NCI-H2227 treated with DMSO at 0.1 percent for 48 hours (cell line): Measurements from ENCODE around the gene EBF3.

ENCODE experiments used
- DNase-seq: peaks from one replicate; lab custom pipeline; 2025; lab: John Stamatoyannopoulos, UW

EBF3 gene

DNA sequence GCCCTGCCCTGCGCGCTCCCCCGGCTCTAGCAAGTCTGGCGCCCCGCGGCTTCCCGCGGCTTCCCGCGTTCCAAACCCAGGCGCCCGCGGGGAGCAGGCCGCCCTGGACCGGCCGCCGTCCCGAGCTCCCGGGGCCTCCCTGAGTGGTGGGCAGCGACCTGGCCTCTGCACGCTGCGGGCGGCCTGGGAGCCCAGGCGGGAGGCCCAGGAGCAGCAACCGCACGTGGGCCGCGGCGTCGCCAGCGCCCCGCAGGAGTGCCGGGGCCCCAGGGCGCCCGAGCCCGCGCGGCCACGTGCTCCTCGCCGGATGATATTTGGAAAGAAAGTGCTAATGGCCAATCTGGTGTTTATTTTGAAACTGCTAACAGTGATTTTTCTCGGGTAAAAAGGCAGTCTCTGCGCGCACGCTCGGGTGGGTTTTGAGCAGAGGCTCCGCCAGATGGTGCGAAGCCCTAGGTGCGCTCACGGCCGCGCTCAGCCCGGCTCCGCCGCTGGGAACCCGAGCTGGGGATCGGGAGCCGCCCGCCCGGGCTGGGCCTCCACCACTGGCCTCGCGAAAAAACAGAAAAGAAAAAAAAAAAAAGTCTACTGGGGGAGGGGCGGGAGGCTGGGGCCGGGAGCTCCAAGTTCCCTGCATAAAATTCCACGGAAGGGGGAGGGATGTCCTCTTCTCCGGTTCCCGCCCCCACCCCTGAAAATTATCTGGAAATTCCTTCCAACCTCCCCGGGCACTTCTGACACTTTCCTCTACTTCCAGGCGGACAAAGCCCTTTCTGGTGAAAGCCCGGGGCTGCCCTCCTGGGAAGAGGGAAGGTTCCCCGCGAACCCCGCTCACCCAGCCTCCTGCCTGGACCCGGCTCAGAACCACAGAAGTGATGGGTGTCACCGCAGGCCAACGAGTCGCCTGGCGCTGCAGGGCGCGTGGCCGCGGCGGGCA, 4.3 kb downstream of the EBF3 start:
- no peak for DNase-seq

DNA sequence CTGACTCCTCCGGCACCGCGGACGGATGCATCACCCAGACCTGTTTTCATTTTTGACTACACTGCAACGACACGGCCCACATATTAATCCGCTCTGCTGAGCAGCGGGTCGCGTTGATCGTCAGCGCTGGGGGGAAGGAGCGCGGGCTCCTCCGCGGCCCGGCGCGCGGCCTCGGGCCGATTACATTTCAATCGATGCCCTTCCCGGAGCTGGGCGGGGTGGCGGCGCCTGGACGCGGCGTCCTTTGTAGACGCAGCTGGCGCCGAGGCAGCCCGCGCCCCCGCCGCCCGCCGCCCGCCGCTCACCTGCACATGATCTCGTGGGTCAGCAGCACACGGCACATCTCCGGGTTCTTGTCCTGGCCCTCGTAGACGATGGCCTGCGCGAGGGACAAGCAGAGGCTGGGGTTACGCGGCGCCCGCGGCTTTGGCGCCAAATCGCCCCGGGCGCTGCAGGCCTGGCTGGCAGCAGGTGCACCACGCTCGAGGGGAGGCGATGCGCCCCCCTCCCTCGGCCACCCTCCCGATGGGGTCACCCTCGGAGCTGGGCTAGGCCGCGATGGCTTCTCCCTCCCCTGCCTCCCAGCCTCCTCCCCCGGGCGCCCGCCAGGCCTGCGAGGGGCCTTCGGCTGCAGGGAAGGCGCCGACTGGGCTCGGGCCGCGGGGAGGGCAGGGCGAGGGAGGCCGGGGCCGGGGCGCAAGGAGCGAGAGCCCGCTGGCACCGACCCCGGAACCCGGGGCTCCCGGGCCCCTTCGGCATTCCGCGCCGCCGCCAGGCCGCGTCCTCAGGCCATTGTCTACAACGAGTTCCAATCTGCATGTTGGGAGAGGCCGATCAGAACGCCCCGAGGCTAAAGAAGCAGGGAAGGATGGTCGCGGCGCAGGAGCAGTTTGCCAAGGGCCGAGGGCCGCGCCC, 5.2 kb downstream of the EBF3 start:
- DNase-seq: no peak

DNA sequence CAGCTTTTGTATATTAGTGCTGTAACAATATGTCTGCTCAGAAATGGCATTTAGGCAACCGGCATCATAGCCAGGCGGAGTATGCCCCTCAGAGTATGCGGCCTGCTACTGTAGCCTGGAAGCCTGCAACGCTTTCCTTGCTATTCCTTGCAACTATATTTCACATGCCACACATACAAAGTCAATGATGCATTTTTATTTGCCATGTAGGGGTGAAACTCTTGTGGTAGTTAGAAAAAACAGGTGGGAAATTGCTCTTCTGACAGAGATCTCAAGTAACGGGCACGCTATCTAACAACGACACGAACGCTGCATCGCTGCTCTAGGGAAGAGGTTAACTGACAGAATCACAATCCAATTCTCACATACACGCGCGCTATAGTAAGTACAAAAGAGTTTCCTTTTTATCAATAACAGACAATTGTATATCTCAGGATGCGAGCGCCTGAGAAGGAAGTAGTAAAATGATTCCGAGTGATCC, 5.9 kb downstream of the EBF3 start:
- no peak for DNase-seq

DNA sequence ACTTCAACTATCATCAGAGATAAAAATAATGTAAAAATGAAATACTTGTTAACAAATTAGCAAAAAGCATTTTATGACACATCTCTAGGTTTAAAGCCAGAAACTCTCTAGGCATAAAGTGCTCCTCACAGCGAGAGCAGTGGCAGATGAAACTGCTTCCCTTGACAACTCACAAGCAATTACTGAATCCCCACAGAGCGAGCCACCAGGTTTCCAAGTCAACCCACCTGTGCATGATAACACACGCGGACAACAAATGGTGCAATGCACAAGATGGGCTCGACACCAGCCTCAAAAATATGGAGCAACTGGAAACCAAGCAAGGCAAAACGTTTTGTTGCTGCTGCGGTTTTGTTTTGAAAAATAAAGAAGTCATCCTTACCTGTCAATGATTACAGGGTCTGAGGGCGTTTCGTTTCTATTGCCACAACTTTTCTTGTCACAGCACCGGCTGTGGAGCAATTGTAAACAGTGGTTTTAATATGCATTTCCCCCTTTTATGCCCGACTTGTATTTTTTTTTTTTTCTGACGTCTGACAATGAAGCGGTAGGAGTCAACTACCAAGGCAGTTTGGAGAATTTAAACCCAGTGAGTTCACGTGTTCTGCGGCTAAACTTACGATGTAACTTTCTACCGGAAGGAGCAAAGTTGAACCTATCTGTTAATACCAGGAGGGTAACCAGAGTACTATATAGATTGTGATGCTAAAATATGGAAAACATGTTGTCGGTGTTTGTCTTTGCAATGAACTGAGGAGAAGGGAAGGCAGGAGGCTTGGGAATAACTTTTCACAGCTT, 7.0 kb downstream of the EBF3 start:
- no peak for DNase-seq

DNA sequence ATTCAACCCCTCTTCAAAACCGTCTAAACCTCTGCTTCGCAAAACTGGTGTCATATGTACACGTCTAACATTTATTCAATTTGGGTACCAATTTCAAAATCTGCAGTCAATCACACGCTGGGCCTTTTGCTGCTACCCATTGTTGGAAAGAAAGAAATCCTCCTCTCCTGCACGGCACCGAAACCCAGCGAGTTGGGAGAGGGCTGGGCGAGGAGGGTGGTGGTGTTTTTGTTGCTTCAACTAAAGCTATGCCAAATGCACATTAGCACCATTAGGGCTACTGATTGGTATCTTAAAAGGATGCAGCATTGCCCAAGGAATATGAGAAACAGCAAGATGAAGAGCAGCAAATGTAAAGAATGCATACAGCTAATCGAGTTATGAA, 7.8 kb downstream of the EBF3 start:
- no peak for DNase-seq

DNA sequence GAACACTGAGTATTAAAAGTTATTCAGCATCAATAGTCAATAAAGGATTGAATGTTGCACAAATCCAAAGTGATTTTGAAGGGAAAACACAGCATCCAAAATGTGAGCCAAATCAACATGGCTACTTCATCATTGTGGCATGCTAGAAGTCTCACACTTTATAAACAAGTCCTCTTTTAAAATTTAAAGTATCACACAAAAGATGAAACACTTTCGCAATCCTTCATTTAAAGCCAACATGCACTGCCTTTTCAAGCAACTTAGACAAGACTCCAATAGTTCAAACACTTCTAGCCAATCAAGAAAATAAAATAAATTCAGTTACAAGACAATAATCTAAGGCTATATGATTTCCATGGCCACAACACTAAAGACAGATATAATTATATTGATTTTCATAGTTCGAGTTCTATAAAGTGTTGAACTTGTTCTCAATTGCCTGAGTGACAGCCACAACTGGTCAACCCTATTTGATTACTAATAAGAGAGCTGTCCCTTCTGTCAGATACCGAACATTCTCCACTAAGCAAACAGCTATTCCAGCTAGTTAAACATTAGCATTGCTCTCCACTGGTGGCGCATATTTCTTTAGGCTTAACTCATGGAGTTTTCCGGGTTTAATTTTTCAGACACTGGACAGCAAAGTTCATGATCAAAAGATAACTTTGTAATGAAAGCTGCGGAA, 8.3 kb downstream of the EBF3 start:
- no peak for DNase-seq

DNA sequence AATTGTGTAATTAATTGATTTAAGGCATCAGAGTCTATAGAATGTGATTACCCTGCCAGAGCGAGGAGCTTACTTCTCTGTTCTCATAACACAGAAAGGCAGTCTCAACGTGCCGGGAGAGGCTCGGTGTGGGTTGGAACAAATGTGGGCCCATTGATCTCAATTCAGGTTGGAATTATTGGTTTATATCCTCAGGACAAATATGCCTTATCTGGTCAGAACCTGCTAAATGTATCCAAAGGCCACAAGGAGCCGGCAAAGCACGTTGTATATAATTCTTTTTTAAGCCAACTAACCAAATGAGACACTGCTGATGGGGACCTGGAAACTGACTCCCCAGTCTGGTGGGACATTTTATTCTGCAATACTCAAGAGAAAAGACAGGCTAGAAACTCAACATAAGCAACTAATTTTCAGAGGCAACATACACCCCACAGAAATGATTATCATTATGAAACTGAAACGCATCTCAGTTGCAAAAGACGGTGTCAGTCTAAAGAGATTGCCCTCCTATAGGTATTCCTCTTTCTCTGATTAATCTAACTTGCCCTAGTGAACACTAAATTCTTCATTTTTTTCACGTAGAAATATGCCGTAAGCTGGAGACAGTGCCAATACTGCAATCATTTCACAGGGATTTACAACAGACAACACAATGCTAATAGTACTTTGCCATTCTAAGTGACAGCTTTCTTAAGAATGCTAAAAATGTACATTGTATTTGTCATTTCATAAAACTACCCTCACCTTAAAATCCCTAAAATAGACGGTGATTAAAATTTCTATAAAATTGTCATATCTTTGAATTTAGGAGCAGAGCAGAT, 9.4 kb downstream of the EBF3 start:
- DNase-seq: no peak

DNA sequence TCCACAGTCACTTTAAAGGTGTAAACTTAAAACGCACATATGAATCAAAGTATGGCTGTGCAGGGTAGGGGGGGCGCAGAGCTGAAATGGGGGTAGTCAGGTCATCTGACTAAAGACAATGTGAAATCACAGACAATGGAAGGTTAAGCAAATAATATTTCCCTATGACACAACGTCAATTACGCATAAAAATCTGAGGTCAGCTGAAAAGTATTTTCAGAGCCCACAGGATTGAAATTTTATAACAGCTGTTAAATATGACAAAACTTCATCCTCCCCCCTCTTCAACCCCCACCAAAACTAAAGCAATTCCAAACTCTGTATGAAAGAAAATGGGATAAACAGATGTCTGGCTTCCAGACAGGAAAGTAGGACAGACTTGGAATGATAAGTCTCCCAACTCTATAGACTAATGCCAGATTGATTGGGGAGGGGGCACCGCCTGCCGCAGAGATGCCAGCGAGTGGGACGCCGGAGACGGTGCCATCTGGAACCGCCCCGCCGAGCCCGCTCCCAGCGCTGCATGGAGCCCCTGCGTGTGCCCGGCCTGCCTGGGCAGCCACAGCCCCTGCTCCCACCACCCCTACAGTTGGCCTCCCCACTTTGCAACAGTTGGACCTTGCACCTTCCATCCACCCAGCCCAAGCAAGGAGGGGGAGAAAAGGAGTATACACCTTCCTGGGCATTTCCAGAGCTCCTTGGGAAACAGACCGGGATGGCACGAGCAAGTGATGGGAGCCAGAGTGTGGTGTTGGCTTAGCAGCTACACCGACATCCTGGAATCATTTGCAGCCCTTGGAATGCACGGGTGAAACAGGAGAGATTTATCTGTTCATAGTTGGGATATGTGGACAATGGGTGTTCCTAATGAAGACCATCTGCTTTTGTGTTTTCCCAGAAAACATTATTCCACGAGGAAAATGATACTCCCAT, 10.7 kb downstream of the EBF3 start:
- DNase-seq: no peak

DNA sequence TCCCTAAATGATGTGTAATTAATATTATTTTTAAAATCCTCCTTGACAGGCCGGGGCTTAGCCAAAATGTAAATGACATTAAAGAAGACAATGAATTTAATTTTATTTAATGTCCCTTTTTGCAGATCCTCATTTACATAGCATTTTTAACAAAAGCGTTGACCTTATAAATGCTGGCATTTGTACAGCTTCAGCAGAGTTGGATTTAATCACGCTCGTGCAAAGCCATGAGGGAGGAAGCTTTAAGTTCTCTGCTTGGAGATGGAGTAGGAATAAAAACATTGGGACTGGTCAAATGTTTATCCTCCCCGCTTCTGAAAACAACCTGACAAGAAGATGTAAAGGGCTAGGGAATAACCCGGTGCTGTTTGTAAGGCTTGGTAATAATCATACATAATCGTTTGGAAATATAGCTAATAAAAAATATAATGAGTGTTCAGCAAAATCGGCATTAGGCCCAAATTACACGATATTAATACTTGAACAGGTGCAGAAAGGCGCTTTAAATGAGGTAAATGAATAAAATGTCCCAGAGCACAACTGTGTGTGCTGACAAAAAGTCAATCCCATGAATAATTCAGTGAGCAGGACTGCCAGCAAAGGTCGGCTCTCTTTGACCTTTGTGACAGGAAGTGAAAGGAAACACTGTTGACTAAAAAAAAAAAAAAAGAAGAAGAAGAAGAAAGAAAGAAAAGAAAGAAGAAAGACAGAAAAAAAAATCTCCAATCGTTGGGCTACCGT, 11.5 kb downstream of the EBF3 start:
- no peak for DNase-seq

DNA sequence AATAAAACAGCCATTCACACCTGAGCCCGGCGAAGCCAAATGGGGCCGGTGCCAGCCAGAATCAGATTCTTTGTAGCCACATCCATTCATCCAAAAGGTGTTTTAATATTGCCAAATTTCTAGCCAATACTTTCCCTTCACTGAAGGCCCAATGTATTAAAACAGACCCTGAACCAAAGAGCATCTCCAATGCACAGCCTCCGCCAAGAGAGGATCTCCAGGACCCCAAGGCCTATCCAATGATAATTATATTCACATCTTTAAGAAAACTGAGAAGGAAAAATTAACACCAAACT, 12.2 kb downstream of the EBF3 start:
- DNase-seq: no peak

DNA sequence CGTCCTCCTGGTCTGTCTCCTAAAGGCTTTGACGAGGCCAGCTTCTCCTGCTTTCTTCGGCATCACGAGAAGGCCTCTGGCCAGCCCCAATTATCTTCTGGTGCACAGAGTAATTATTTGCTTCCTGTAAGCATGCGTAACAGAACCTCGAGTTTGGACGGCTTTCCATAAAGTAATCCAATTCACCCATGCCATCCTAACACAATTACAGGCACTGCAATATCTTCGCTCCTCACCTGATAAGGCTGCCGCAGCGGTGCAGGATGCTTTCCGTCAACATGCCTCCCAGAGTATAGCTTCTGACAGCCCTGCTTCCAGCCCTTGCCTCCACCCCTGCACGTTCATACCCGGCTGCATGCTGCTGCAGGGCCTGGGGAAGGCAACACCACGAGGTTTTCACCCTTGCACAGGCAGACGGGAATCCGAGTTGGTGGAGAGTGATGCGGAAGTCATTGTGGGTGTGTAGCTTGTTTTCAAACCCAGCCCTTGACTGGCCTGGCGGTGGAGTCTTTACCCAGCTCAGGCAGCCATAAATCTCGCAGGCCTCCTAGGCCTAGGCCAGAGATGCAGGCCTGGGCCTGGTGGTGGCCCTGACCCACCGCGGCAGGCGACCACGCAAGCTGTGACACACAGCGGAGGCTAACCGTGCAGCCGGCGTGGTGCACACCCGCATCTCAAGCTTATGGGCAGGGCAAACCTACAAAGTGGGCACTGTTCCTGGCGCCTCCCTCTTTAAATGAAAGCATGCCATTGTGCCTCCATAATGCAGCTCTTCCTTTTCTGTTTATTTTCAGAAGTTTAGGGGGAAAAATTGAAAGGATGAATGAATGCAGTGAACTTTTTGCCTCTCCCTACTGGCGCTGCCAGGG, 12.7 kb downstream of the EBF3 start:
- no peak for DNase-seq

DNA sequence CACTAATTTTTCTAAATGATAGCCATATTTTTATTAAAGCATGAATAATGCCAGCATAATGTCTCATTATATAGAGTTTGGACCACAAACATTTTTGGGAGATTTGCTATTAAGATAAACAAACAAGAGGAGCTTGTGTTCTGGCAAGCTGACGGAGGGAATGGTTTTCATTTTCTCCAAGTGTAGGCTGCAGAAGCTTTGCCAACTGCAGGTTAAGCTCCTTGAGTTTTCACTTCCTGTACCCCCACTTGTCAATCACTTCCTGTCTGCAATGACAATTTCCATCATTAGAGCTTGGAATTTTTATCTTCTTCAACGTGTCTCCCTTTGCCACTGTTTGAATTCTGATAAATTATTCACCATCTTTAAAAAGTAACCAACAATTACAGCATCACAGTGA, 13.4 kb downstream of the EBF3 start:
- no peak for DNase-seq

DNA sequence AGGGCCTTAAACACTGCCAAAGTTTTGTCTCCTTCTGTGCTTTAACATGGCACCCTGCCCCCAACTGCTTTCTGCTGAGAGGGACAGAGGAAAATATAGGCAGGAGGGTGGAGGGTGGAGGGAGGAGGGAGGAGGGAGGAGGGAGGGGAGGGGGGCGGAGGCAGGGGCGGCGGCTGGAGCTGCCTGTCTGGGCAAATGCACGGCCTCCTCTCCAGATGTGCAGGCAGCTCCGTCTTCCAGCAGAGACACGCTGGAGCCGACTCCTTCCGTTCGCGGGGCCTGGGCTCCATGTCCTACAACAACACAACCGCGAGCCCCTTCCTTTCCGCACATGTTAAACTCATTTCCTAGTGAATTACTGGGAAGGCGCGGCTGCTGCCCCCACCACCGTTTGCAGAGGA, 14.2 kb downstream of the EBF3 start:
- DNase-seq: no peak

DNA sequence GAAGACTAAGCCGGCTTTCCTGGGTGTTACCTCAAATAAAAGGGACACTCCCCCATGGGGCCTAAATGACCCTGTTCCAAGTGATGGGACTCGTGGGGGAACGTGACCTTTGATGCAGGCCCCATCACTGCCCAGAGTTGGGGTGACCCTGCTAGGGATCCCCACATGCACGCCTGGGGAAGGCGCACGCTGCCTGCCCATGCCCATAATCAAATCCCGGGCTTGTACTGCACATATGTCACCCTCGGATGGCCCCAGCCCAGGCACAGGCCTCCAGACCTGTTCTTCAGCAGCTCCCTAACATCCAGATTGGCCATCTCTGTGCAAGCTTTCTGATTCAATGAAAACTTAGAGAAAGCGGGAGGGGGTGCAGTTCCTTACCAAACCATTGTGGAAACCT, 14.7 kb downstream of the EBF3 start:
- no peak for DNase-seq

DNA sequence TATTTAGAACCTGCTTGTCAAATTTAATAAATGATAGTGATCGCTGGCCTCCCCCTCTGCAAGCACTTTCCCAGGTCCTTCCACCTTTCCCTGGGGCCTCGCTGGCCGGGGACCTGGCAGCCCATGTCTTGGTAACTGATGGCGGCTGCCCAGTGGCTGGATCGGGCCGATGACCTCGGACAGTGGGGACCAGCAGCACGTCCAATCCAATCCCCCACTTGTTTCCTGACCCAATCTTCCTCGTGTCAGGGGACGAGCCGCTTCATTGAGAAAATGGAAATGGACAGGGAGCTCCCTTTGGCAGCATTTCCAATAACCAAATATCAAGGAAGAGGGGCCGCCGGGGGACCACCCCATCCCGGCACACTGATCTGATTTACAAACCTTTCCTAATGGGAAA, 17.2 kb downstream of the EBF3 start:
- DNase-seq: no peak

DNA sequence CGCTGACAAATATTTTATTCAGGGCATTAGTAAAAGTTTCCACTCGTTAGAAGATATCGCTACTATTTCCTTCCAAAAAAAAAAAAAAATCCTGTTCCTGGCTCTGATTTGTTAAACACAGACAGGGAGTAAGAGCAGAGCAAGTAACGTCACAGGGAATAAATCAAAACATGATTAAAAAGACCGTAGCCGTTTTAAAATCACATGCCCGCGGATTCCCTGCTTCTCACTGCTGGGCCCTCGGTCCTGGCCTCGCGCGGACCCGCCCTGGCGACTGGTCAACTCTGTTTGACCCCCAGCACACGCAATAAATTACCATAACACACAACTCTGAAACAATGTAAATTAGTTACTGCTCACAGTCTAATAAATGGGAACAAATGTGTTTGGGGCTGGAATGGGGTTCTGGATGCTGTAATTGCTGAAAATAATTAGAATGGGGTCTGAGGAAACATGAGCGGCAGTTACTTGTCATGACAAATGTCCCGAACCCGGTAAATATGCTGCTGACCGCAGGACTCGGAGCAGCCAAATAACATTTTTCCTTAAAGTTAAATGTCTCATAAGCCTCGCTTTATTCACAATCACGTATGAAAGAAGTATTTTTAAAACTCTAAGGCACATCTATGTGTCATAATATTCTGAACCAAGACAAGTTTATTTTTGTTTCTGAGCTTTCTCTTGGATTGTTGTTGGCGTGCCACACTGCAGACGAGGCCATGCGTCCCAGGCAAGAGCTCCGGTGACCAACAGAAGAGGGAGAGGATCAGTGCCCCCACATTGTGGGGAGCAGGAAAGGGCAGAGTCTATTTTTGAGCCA, 17.9 kb downstream of the EBF3 start:
- no peak for DNase-seq

DNA sequence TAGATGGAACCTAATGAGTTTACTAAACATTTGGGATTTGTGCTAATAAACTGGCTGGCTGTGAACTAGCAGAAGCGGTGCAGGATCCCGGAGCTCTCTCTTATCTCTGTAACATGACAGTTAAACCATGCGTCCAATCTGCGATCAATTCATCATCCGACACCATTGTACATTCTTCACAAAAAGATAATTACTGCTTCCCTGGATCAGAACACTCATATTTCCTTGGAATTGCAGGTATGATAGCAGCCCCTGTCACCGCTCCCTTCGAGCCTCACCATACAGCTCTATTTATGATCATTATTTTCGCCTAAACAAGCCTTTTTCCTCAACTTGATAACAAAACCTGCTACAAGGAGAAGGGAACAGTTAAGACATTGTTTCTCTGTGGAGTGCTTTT, 18.5 kb downstream of the EBF3 start:
- no peak for DNase-seq
